Osteoblast (primary cell): Measurements from ENCODE around the gene ZFP90. TPM values are rescaled to one million over a fixed set of nuclear protein-coding genes. Genes with fewer than 3 reads are reported as not detected.

Source experiments
- DNase-seq: peaks from one replicate; pipeline ENCODE4 v3.0.0; 2011; ENCODE audit warnings: low spot score, mixed read lengths; ENCODE audit not compliant: insufficient read length; ENCODE audit errors: missing footprints
- H2AFZ ChIP-seq: 2 replicates; pipeline ENCODE4 v1.6.0; 2011; ENCODE audit warnings: mild to moderate bottlenecking, low read length
- H3K27ac ChIP-seq: 2 replicates; pipeline ENCODE4 v1.5.1; 2011; ENCODE audit warnings: mild to moderate bottlenecking, low read depth, low read length, moderate library complexity
- H3K27me3 ChIP-seq: 2 replicates; pipeline ENCODE4 v1.6.0; 2012; ENCODE audit warnings: mild to moderate bottlenecking, control low read depth, inconsistent platforms, low read length, moderate library complexity; ENCODE audit not compliant: insufficient read depth
- H3K36me3 ChIP-seq: 2 replicates; pipeline ENCODE4 v1.5.1; 2011; ENCODE audit warnings: mild to moderate bottlenecking, low read length, control low read depth, moderate library complexity; ENCODE audit not compliant: insufficient read depth
- H3K4me1 ChIP-seq: 2 replicates; pipeline ENCODE4 v1.5.1; 2011; ENCODE audit warnings: mild to moderate bottlenecking, low read length, control low read depth, moderate library complexity; ENCODE audit not compliant: insufficient read depth
- H3K4me2 ChIP-seq: 2 replicates; pipeline ENCODE4 v1.6.0; 2011; ENCODE audit warnings: mild to moderate bottlenecking, low read length; ENCODE audit not compliant: insufficient read depth
- H3K4me3 ChIP-seq: fragments of 200-600 bp; sonication (generic); 3 replicates; pipeline ENCODE4 v1.5.1; 2012; ENCODE audit warnings: mild to moderate bottlenecking, low read length, inconsistent platforms; ENCODE audit not compliant: insufficient read depth
- H3K79me2 ChIP-seq: 2 replicates; pipeline ENCODE4 v1.6.0; 2012; ENCODE audit warnings: mild to moderate bottlenecking, low read length, control low read depth, inconsistent platforms; ENCODE audit not compliant: insufficient read depth
- H3K9me3 ChIP-seq: 2 replicates; pipeline ENCODE4 v1.5.1; 2011; ENCODE audit warnings: low read depth, low read length, control low read depth
- H4K20me1 ChIP-seq: 2 replicates; pipeline ENCODE4 v1.6.0; 2012; ENCODE audit warnings: mild to moderate bottlenecking, low read length, control low read depth; ENCODE audit not compliant: insufficient read depth
- total RNA-seq: library from RNA; depleted of rRNA; stranded (reverse); fragments of >200 nt; gene quantifications from 2 replicates; pipeline ENCODE4 v1.2.3, GENCODE V29; 2012
- TF ChIP-seq, protein P1 (sequence below): IDR thresholded peaks from 2 replicates; pipeline ENCODE4 v1.5.1; 2011; ENCODE audit warnings: mild to moderate bottlenecking, low read depth, low read length, moderate library complexity; ENCODE audit errors: extremely low read depth

ZFP90 gene
- total RNA-seq, 1 donor, result 41.3 TPM

DNA sequence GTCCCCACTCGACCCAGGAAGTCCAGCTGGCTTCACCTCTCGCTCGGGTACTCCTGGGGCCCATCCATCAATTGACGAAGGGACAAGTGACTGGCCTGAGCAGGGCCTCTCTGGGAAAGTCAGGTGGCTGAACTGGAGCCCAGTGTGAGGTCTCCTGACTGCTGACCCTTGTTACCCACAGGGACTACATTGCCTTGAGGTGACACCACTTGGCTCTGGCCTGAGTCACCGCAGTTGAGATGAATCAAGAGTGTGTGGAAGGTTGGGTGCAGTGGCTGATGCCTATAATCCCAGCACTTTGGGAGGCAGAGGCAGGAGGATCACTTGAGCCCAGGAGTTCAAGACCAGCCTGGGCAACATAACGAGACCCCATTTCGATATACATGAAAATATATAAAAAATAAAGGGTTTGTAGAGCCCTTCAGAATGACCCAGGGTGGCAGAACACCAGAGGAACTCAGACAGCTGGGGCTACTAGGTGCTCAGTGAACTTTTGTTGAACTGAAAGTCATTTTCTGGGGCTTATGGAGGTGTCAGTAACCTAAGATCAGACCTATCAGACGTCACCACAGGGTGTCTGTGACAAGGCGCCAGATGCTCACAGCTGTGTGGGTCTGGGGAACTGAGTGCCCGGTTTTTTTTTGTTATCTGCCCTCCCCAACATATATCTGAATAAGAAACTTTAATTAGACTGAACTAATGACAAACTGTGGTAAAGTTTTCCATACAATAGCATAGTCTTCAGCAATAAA lies 14.8 kb upstream of the ZFP90 start:
- Histone ChIP-seq H3K27me3 (no peaks in the 10 kb centered on the region), H4K20me1 (no peaks in the 10 kb centered on the region), H3K9me3 (no peaks in the 10 kb centered on the region), H3K36me3 (no peaks in the 10 kb centered on the region), H3K4me1 (peaks cover 10% of the 10 kb centered on the region), H3K4me3 (no peak overlapping the region), H3K79me2 (no peaks in the 10 kb centered on the region), H2AFZ (no peak overlapping the region), H3K27ac (no peak overlapping the region), H3K4me2 (no peak overlapping the region)
- DNase-seq, result no peak
- TF ChIP-seq, protein P1, sequence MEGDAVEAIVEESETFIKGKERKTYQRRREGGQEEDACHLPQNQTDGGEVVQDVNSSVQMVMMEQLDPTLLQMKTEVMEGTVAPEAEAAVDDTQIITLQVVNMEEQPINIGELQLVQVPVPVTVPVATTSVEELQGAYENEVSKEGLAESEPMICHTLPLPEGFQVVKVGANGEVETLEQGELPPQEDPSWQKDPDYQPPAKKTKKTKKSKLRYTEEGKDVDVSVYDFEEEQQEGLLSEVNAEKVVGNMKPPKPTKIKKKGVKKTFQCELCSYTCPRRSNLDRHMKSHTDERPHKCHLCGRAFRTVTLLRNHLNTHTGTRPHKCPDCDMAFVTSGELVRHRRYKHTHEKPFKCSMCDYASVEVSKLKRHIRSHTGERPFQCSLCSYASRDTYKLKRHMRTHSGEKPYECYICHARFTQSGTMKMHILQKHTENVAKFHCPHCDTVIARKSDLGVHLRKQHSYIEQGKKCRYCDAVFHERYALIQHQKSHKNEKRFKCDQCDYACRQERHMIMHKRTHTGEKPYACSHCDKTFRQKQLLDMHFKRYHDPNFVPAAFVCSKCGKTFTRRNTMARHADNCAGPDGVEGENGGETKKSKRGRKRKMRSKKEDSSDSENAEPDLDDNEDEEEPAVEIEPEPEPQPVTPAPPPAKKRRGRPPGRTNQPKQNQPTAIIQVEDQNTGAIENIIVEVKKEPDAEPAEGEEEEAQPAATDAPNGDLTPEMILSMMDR, result no peak

DNA sequence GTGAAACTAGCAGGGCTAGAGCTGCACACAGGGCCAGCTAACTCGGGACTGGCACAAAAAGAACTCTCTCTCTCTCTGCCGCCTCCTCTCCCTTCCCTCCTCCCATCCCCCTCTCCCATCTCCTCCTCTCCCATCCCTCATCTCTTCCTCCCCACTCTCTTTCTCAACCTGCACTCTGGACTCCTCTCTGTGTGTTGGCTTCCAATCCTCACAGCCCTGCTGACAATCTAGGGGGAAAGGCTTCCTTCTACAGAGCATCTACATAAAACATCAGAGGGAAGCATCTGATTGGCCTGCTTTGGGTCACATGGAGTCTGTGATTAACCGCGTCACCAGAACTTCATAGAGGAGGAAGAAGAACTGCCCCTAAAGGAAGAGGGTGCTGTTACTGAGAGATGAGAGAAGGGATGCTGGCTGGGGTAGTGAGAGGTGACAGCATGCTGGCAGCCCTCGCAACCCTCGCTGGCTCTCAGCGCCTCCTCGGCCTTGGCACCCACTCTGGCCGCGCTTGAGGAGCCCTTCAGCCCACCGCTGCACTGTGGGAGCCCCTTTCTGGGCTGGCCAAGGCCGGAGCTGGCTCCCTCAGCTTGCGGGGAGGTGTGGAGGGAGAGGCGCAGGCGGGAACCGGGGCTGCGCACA lies 12.8 kb upstream of the ZFP90 start:
- peaks cover 18% of the 10 kb centered on the region for H3K4me1 ChIP-seq
- peaks cover 2% of the 10 kb centered on the region for H3K79me2 ChIP-seq
- no peak overlapping the region for H3K4me3 ChIP-seq
- no peak overlapping the region for H3K27ac ChIP-seq
- H3K27me3 ChIP-seq, result no peaks in the 10 kb centered on the region
- H3K4me2 ChIP-seq, result no peak overlapping the region
- no peaks in the 10 kb centered on the region for H3K36me3 ChIP-seq
- peak; percentile 85 for DNase-seq
- no peaks in the 10 kb centered on the region for H4K20me1 ChIP-seq
- TF ChIP-seq, protein P1, result no peak
- H3K9me3 ChIP-seq, result no peaks in the 10 kb centered on the region
- H2AFZ ChIP-seq, result no peak overlapping the region

DNA sequence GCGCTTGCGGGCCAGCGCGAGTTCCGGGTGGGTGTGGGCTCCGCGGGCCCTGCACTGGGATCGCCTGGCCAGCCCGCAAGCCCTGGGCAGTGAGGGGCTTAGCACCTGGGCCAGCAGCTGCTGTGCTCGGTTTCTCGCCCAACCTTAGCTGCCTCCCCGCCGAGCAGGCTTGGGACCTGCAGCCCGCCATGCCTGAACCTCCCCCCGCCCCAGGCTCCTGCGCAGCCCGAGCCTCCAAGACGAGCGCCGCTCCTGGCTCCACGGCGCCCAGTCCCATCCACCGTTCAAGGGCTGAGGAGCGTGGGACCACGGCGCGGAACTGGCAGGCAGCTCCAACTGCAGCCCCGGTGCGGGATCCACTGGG lies 12.3 kb upstream of the ZFP90 start:
- no peak overlapping the region for H3K4me2 ChIP-seq
- no peaks in the 10 kb centered on the region for H3K27me3 ChIP-seq
- TF ChIP-seq, protein P1, result no peak
- peaks cover 2% of the 10 kb centered on the region for H3K79me2 ChIP-seq
- H3K9me3 ChIP-seq, result no peaks in the 10 kb centered on the region
- no peaks in the 10 kb centered on the region for H4K20me1 ChIP-seq
- no peaks in the 10 kb centered on the region for H3K36me3 ChIP-seq
- no peak for DNase-seq
- no peak overlapping the region for H2AFZ ChIP-seq
- H3K4me1 ChIP-seq, result peaks cover 18% of the 10 kb centered on the region
- no peak overlapping the region for H3K4me3 ChIP-seq
- H3K27ac ChIP-seq, result no peak overlapping the region

DNA sequence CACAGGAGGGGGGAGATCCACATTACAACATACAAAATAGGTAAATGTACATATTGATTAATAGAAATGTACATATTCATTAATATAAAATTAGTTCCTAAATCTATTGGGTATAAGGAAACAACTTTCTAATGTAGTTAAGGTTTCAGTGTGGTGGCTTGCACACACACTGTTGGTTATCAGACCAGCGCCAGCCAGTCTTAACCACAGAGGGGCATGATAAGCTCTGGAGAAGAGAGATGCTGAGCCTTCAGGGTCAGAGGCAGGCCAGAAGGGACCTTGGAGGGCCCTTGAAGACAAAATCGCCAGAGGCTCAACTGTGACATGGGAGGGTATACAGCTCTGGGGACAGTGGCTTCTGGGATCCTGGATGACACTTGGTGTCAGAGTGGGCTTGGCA lies 10.9 kb upstream of the ZFP90 start:
- H3K36me3 ChIP-seq, result no peaks in the 10 kb centered on the region
- H3K4me1 ChIP-seq, result peaks cover 18% of the 10 kb centered on the region
- no peaks in the 10 kb centered on the region for H4K20me1 ChIP-seq
- H2AFZ ChIP-seq, result no peak overlapping the region
- H3K9me3 ChIP-seq, result no peaks in the 10 kb centered on the region
- H3K27me3 ChIP-seq, result no peaks in the 10 kb centered on the region
- DNase-seq, result no peak
- peaks cover 2% of the 10 kb centered on the region for H3K79me2 ChIP-seq
- H3K27ac ChIP-seq, result no peak overlapping the region
- H3K4me2 ChIP-seq, result no peak overlapping the region
- TF ChIP-seq, protein P1, result no peak
- no peak overlapping the region for H3K4me3 ChIP-seq
